Measurements from ENCODE around the gene CFAP46.

CFAP46 gene

GRCh38 chr10:132918617-132919373, 23.6 kb downstream of the CFAP46 start:
- no peak for DNase-seq (ENCODE audit: insufficient read length, low spot score)
- FAIRE-seq = no peak

DNA sequence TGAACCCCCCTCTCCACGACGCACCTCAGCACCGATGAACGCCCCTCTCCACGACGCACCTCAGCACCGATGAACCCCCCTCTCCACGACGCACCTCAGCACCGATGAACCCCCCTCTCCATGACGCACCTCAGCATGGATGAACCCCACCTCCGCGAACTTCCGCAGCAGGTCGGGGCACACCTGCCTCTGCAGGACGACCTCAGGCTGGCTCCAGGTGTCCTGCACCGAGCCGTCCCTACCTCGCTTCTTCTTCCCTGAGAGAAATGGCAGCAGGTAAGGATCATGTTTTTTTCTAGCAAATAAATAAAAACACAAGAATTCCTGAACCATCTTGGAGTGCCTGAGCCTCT, 24.1 kb downstream of the CFAP46 start:
- FAIRE-seq (no peak), DNase-seq (ENCODE audit: insufficient read length, low spot score) (no peak)

DNA sequence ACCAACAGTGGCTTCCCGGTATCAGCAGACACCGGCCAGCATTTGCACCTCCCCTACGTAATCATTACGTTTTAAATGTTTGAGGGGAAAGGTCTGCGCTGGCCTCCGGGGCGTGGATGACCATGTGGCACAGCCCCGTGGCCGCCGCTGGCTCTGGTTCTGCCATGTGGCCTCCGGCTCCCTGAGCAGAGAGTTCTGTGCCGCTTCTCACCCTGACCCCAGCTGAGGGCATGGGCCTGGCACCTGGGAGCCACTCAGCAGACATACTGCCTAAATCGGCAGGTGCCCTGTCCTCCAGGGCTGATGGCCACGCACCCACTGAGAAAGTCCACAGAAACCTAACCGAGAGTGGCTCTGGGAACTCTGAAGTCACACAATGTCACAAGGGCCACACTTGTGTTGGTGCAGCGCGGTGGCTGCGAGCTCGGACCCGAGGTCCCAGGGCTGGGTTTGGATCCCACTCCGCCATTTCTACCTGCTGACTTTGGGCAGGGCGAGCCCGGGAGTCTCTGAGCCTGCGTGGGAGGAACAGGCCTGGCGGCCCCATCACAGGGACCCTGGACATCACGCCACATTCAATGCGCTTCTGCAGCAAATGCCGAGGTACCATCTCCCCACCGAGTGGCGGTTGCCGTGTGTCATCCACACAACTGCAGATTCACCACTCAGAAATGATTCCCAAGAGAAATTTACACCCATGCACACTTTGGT, 25.3 kb downstream of the CFAP46 start:
- FAIRE-seq = no peak

DNA sequence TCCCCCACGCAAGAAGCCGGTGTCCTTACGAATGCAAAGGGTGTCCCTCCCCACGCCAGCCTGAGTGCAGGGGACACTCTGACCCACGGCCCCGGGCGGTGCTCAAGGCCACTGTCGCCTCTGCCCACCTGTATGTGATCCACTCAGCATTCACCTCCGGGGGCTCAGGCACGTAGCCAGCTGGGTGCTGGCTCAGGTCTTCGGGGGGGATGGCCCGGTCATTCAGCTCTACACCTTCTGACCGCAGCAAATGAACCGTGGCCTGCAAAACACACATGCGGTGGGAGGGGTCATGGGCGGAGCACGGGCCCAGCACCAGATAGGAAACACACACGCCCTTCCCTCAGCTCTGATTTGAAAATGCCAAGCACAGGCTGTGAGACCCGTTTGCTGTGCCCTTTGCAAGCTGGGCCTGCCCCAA, 25.9 kb downstream of the CFAP46 start:
- DNase-seq (ENCODE audit: insufficient read length, low spot score) = no peak

More for the DNA sequence above, 25.3 kb downstream of the CFAP46 start:
- DNase-seq (ENCODE audit: insufficient read length, low spot score) = no peak

GRCh38 chr10:132915411-132915810, 27.0 kb downstream of the CFAP46 start:
- FAIRE-seq = no peak
- DNase-seq (ENCODE audit: insufficient read length, low spot score) = no peak

More for the DNA sequence above, 25.9 kb downstream of the CFAP46 start:
- FAIRE-seq = no peak

GRCh38 chr10:132914732-132915131, 27.6 kb downstream of the CFAP46 start:
- no peak for FAIRE-seq
- DNase-seq (ENCODE audit: insufficient read length, low spot score) = no peak

- DNase-seq (ENCODE audit: insufficient read length, low spot score) (no peak), FAIRE-seq (no peak)
Observed at GRCh38 chr10:132913559-132914115, 28.7 kb downstream of the CFAP46 start.

GRCh38 chr10:132912713-132913558, 29.4 kb downstream of the CFAP46 start:
- DNase-seq (ENCODE audit: insufficient read length, low spot score) (no peak), FAIRE-seq (no peak)

DNA sequence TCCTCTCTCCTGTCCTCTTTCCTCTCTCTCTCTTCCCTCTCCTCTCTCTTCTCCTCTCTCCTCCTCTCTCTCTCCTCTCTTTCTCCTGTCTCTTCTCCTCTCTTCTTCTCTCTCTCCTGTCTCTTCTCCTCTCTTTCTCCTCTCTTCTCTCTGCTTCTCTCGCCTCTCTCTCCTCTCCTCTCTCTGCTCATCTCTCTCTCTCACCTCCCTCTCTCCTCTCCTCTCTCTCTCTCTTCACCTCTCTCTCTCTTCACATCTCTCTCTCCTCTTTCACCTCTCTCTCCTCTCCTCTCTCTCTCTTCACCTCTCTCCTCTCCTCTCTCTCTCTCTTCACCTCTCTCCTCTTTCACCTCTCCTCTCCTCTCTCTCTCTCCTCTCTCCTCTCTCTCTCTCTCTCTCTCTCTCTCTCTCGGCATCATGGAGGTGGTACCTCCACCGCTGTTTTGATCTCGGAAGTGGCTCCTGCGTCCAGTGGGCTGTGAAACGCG, 30.1 kb downstream of the CFAP46 start:
- DNase-seq (ENCODE audit: insufficient read length, low spot score) = no peak
- no peak for FAIRE-seq

GRCh38 chr10:132911786-132912097, 30.6 kb downstream of the CFAP46 start:
- FAIRE-seq = no peak
- no peak for DNase-seq (ENCODE audit: insufficient read length, low spot score)

DNA sequence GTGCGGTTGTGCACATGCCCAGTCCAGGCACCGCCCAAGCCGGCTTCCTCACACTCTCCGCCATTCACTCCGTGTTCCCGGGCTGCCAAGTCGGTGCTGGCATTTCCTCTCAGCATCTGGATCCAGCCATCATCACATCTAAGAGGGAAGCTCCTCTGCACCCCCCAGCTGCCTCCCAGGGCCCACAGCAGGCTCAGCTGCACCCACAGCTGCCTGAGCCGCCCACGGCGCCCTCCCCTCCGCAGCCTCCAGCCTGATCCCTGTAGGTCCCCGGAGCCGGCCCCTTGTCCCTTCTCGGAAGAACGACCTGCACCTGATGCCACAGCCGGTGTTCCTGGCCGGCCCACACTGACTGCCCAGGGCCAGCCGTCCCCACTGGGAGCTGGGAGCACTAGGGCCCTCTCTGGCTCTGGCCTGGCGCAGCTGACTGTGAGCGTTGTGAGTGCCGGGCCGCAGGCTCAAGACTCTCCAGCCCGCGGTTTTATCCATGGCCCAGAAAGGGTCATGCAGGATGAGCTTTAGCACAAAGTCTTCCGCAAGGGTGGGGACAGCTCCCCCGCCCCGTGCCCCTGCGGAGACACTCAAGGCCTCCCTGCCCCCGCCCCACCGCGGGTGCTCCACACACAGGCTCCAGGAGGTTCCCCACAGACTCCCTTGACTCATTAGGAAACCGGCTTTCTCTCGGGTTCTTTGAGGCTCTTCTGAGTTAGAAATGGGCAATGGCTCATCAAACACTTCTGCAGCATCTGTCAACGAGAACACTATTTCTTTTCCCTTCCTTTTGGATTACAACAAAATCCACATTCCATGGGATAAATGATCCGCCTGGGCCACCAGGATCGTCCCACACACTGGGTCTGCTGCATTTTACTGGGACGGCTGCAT, 31.2 kb downstream of the CFAP46 start:
- DNase-seq (ENCODE audit: insufficient read length, low spot score) (no peak), FAIRE-seq (no peak)

DNA sequence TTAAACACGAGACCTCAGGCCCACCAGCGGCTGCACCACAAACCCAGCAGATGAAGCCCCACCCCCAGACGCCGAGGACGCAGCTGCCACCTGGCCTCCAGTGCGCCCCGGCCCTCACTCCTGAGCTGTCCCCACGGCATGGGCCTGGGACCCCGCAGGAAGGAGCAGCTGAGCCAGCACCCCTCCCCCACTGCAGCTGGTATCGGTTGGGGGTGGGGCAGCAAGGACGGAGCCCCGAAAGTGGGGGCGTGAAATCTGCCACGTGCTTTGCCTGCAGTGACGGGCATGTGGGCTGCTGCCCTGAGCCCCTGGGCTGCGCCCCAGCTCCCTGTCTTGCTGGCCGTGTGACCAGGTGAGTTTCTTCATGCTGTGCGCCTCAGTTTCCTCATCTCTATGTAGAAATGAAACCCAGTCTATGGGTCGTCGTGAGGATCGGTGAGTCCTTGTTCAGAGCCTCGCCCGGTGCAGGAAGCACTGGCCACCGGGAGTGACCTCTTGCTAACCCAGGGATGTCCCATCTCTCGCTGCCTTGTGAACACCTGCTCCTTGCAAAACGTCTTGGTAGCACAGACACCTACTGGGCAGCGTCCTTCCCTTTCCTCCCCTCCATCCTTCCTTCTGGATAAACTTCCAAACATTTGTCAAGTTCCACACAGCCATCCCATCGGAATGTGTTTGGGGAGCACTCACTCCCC, 32.0 kb downstream of the CFAP46 start:
- DNase-seq (ENCODE audit: insufficient read length, low spot score) (no peak), FAIRE-seq (no peak)

GRCh38 chr10:132909491-132910071, 32.8 kb downstream of the CFAP46 start:
- FAIRE-seq = no peak
- no peak for DNase-seq (ENCODE audit: insufficient read length, low spot score)

- DNase-seq (ENCODE audit: insufficient read length, low spot score) = no peak
- no peak for FAIRE-seq
Observed at GRCh38 chr10:132908621-132909295, 33.6 kb downstream of the CFAP46 start.

- no peak for FAIRE-seq
- DNase-seq (ENCODE audit: insufficient read length, low spot score) = no peak
Observed at GRCh38 chr10:132907821-132908620, 34.3 kb downstream of the CFAP46 start.

GRCh38 chr10:132906836-132907235, 35.5 kb downstream of the CFAP46 start:
- DNase-seq (ENCODE audit: insufficient read length, low spot score) = no peak

DNA sequence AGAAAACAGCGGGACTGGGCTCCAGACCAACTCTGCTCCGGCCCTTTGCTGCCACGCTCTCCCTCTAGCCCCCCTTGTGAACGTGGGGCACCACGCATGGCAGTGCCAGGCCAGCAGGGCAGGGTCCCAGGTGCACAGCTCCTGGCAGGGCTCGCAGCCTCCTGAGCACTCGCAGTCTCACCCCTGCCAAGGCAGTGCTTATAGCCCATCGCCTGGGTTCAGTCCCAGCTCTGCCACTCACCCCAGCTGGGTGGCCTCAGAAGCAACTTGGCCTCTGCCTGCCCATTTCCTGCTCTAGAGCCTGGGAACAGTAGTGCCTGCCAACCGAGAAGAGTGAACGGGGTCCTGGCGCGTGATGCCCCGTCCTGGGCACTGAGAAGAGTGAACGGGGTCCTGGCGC, 36.3 kb downstream of the CFAP46 start:
- DNase-seq (ENCODE audit: insufficient read length, low spot score) (no peak), FAIRE-seq (no peak)

More at GRCh38 chr10:132906836-132907235, 35.5 kb downstream of the CFAP46 start:
- FAIRE-seq = no peak

DNA sequence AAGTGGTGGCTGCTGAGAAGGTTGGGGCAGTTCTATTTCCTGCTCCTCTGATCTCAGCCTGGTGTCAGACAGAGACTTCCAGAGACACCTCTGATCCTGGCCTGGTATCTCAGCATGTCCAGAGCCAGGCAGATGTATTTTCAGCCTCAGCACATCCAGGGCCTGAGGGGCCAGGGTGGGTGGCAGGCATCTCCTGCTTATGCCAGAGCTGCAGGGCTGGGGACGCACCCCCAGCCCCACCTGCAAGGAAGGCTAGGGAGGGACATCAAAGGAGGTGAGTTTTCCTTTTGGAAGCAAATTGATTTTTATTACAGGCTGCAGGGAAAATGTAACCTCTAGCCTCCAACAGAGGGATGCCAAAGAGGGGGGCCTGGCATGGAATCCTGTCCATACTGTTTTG, 36.7 kb downstream of the CFAP46 start:
- FAIRE-seq = no peak

More for the DNA sequence above, 36.7 kb downstream of the CFAP46 start:
- no peak for DNase-seq (ENCODE audit: insufficient read length, low spot score)

Measured in HTR-8/SVneo (cell line).